Hepatocyte (in vitro differentiated cells): ENCODE measurements around the gene GPR15. TPM values are rescaled to one million over a fixed set of nuclear protein-coding genes. Genes with fewer than 3 reads are reported as not detected.

ENCODE experiments used
- DNase-seq: peaks from one replicate; pipeline ENCODE4 v3.0.0-alpha.2; 2016; ENCODE audit warnings: low spot score
- H2AFZ ChIP-seq: fragments of 200-600 bp; sonication (generic); 2 replicates; pipeline ENCODE4 v1.6.0; 2016; ENCODE audit warnings: antibody characterized with exemption, mild to moderate bottlenecking
- H3K27ac ChIP-seq: fragments of 200-600 bp; sonication (generic); 2 replicates; pipeline ENCODE4 v1.5.1; 2016; ENCODE audit warnings: mild to moderate bottlenecking
- H3K27me3 ChIP-seq: fragments of 200-600 bp; sonication (generic); 2 replicates; pipeline ENCODE4 v1.6.1; 2016
- H3K36me3 ChIP-seq: fragments of 200-600 bp; sonication (generic); replicated peaks from 2 replicates; pipeline ENCODE4 v1.5.1; 2016; ENCODE audit warnings: low read depth; ENCODE audit not compliant: insufficient read depth
- H3K4me1 ChIP-seq: fragments of 200-600 bp; sonication (generic); 2 replicates; pipeline ENCODE4 v1.5.1; 2016; ENCODE audit warnings: mild to moderate bottlenecking, moderate library complexity; ENCODE audit not compliant: insufficient read depth
- H3K4me2 ChIP-seq: fragments of 200-600 bp; sonication (generic); 2 replicates; pipeline ENCODE4 v1.6.0; 2016
- H3K4me3 ChIP-seq: fragments of 200-600 bp; sonication (generic); 2 replicates; pipeline ENCODE4 v1.5.1; 2016; ENCODE audit warnings: mild to moderate bottlenecking
- H3K79me2 ChIP-seq: fragments of 200-600 bp; sonication (generic); 2 replicates; pipeline ENCODE4 v1.6.0; 2017; ENCODE audit warnings: mild to moderate bottlenecking
- H3K9me2 ChIP-seq: fragments of 200-600 bp; sonication (generic); replicated peaks from 2 replicates; pipeline ENCODE4 v1.6.0; 2017; ENCODE audit warnings: mild to moderate bottlenecking; ENCODE audit not compliant: insufficient read depth
- H3K9me3 ChIP-seq: fragments of 200-600 bp; sonication (generic); 2 replicates; pipeline ENCODE4 v1.5.1; 2016; ENCODE audit warnings: low read depth, mild to moderate bottlenecking
- H4K20me1 ChIP-seq: fragments of 200-600 bp; sonication (generic); 2 replicates; pipeline ENCODE4 v1.6.0; 2016; ENCODE audit warnings: mild to moderate bottlenecking; ENCODE audit not compliant: insufficient read depth, poor library complexity, severe bottlenecking
- CTCF ChIP-seq: fragments of 200-600 bp; sonication (generic); IDR thresholded peaks from 2 replicates; pipeline ENCODE4 v1.5.1; 2016; ENCODE audit warnings: antibody characterized with exemption, mild to moderate bottlenecking; ENCODE audit not compliant: poor library complexity
- EZH2 ChIP-seq: fragments of 200-600 bp; sonication (generic); IDR thresholded peaks from 2 replicates; pipeline ENCODE4 v1.6.1; 2016; ENCODE audit warnings: antibody characterized with exemption, mild to moderate bottlenecking, borderline replicate concordance
- EZH2phosphoT487 ChIP-seq: fragments of 200-600 bp; sonication (generic); IDR thresholded peaks from one replicate; pipeline ENCODE4 v1.6.1; 2018; ENCODE audit warnings: antibody characterized with exemption, mild to moderate bottlenecking, low read depth, moderate library complexity; ENCODE audit not compliant: unreplicated experiment, severe bottlenecking
- WGBS: methylation state at CpG from one replicate; pipeline ENCODE4 v1.1.6; 2016; ENCODE audit warnings: low lambda C conversion rate; ENCODE audit errors: missing lambda C conversion rate; 5-methylcytosine and 5-hydroxymethylcytosine counted together
- polyA plus RNA-seq: library from polyadenylated mRNA; unstranded; fragments of >200 nt; fragmentation: Nextera tagmentation; extraction: Ambion mirVana; gene quantifications from 2 replicates; pipeline ENCODE4 v1.2.1, GENCODE V29; 2016
- total RNA-seq: library from RNA; depleted of rRNA; stranded (reverse); fragments of >200 nt; gene quantifications from 2 replicates; pipeline ENCODE4 v1.2.3, GENCODE V29; 2014

Gene GPR15
- total and polyA plus RNA-seq, 2 experiments from 2014 or later, result not detected

DNA sequence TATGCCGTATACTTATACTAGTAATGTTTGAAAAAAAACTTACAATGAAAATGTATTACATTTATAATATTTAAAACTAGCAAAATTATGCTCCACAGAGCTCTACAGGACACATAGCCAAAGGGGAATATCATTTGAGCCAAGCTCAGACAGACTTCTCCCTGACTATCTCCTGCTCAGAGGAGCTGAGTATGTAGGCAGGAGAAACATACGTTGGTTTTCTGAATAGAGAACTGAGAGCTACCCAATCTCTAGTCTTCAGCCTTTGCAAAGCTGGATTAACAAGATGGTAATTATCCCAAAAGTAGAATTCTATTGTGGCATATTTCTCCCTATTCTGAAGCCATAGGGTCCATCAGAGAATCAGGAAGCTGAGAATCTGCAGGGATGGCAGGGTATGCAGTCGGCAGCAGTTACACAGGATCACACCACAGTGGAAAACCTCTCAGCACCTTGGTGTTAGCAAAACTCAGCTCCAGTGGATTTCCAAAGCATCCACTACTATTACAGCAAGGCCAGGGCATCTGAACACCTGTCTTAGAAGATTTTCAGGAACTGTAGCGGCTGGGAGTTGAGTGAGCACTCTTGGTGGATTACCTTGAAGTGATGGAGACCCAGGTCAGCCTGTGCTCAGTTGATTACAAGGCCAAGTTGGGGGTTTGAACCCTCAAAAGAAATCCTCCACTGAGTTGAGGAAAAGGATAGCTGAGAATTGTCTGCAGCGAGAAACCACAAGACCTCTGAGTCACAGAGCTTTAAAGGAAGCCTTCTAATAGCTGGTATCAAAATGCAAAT is 30.1 kb downstream of the GPR15 start:
- Histone ChIP-seq H3K36me3 (no peaks in the 10 kb centered on the region), H3K27me3 (no peaks in the 10 kb centered on the region), H3K9me2 (no peaks in the 10 kb centered on the region), H2AFZ (no peak overlapping the region), H3K79me2 (no peaks in the 10 kb centered on the region), H4K20me1 (no peaks in the 10 kb centered on the region), H3K27ac (no peak overlapping the region), H3K9me3 (no peaks in the 10 kb centered on the region), H3K4me2 (no peak overlapping the region), H3K4me3 (no peak overlapping the region), H3K4me1 (no peaks in the 10 kb centered on the region)
- no peak for DNase-seq
- 93% methylated on average over 5 of the region's 5 CpGs for WGBS
- TF ChIP-seq CTCF (no peak), EZH2 (no peak), EZH2phosphoT487 (no peak)

DNA sequence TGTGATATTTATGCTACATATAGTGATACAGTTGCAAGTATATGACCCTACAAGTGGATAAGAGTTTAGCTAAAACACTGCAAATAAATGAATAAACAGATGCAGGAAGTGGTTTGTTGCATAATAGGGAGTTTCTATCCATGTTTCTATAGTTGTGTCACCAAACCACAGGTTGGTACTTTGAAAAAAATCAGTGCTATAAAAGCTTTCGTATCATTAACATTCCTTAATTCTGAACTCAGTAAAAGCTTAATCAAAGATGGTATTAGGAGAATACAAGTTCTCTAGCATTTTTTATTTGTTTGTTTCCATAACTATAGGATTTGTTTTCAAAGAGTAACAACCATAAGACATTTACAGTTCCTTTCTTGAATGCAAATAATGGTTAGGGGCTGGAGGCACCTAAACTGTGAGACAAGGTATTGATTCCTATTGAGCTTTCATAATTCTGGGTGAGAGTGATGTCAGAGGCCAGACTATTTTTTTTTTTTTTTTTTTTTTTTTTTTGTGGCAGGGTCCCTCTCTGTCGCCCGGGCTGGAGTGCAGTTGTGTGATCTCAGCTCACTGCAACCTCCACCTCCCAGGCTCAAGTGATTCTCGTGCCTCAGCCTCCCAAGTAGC is 32.0 kb downstream of the GPR15 start:
- Histone ChIP-seq H3K4me2 (no peak overlapping the region), H2AFZ (no peak overlapping the region)

DNA sequence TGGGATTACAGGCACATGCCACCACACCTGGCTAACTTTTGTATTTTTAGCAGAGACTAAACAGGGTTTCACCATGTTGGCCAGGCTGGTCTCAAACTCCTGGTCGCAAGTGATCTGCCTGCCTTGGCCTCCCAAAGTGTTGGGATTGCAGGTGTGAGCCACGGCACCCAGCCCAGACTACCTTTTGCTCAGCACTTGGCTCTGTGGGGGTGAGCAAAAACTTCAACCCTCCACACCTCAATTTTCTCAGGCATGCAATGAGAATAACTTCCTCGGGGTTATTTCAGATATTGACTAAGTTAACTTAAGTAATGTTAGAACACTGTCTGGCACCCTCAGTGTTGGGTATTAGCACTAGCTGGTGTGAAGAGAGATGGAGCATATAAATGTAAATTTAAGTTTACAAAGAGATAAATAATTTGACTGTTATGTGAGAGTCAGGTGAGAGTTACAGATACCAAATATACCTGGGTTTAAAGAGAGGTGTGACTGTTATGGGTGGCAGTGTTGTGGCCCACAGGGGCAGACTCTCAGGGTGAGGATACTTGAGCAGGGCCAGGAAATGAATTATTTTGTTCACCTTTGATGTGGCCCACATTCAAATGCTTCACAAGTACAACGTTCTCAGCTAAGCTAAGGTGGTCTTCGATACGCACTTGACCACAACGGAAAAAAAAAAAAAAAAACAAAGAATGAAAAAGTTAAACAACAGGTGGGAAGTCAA is 32.7 kb downstream of the GPR15 start:
- Histone ChIP-seq H3K4me2 (no peak overlapping the region), H3K79me2 (no peaks in the 10 kb centered on the region), H3K27me3 (no peaks in the 10 kb centered on the region), H3K36me3 (no peaks in the 10 kb centered on the region), H3K9me2 (no peaks in the 10 kb centered on the region), H3K9me3 (no peaks in the 10 kb centered on the region), H3K27ac (no peak overlapping the region), H3K4me3 (no peak overlapping the region), H2AFZ (no peak overlapping the region), H3K4me1 (no peaks in the 10 kb centered on the region), H4K20me1 (no peaks in the 10 kb centered on the region)
- TF ChIP-seq EZH2 (no peak), EZH2phosphoT487 (no peak), CTCF (no peak)
- 73% methylated on average over 7 of the region's 7 CpGs for WGBS
- DNase-seq, result no peak

More for the DNA sequence above, 32.0 kb downstream of the GPR15 start:
- no peaks in the 10 kb centered on the region for H3K9me2 ChIP-seq
- no peaks in the 10 kb centered on the region for H3K79me2 ChIP-seq
- no peaks in the 10 kb centered on the region for H3K4me1 ChIP-seq
- H3K9me3 ChIP-seq, result no peaks in the 10 kb centered on the region
- WGBS, result 75% methylated on average over 4 of the region's 4 CpGs
- H3K27ac ChIP-seq, result no peak overlapping the region
- TF ChIP-seq EZH2, result no peak
- no peak for TF ChIP-seq EZH2phosphoT487
- TF ChIP-seq CTCF, result no peak
- no peaks in the 10 kb centered on the region for H4K20me1 ChIP-seq
- DNase-seq, result no peak
- no peaks in the 10 kb centered on the region for H3K36me3 ChIP-seq
- H3K4me3 ChIP-seq, result no peak overlapping the region
- no peaks in the 10 kb centered on the region for H3K27me3 ChIP-seq
